ENCODE results near the gene TMEM72.

The TMEM72 gene

DNA sequence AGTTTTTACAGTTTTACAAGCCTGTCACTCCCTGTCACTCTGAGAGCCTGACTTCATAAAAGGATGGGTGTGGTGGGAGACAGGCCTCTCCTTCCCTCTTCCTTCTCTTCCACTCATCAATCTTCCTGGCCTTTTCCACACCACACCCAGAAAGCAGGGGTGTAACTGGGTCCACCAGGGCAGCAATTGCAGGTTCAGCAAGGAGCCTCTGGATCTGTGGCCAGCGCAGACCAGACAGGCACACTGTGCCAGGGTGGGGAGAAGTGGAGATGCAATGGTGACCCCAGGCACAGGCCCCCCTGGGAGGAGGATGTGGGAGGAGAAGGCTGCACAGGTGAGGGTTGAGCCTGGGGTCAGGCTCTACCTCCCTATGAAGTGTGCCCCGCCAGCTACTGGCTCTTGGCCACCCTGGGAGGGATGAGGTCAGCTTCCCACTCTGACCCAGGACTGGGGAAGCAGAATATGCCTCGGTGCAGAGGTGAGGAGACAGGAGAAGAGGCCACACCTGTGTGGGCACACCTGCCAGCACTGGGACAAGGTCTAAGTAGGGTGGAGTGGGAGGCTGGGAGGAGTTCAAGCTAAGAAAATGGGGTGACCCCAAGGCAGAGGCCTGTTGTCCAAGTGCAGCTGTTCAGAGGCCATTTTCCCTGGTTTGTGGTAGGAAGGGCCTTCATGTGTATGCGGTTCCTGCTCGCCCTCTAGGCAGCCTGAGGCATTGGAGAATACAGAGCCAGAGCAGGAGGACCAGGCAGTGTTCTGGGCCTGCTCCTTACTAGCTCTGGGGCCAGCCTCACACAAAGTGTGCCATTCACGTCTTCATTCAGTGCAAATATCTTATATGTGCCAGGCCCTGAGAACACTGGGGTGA is 20.2 kb upstream of the TMEM72 start:
- DNase-seq: no peak

GRCh38 chr10:44891721-44892120 is 19.4 kb upstream of the TMEM72 start:
- no peak for DNase-seq

- DNase-seq: no peak
Measured at GRCh38 chr10:44893604-44894468, 17.3 kb upstream of the TMEM72 start.

DNA sequence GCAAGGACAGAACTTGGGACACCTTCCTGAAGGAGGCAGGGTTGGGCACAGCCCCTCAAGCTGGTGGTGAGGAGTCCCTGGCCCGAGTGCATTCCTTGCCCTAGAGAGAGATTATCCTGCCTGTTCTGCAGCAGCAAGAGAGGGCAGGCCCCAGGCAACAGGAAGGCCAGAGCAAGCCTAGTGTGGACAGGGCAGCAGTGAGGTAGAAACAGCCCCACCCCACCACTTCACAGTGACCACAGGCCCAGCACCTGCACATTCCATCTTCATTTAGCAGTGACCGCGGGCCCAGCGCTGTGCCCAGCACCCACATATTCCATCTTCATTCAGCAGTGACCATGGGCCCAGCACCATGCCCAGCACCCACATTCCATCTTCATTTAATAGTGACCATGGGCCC is 16.4 kb upstream of the TMEM72 start:
- DNase-seq: no peak

GRCh38 chr10:44895280-44895679 is 15.9 kb upstream of the TMEM72 start:
- DNase-seq: no peak

GRCh38 chr10:44897049-44897448 is 14.1 kb upstream of the TMEM72 start:
- no peak for DNase-seq

- no peak for DNase-seq
Measured at GRCh38 chr10:44898665-44899064, 12.5 kb upstream of the TMEM72 start.

DNA sequence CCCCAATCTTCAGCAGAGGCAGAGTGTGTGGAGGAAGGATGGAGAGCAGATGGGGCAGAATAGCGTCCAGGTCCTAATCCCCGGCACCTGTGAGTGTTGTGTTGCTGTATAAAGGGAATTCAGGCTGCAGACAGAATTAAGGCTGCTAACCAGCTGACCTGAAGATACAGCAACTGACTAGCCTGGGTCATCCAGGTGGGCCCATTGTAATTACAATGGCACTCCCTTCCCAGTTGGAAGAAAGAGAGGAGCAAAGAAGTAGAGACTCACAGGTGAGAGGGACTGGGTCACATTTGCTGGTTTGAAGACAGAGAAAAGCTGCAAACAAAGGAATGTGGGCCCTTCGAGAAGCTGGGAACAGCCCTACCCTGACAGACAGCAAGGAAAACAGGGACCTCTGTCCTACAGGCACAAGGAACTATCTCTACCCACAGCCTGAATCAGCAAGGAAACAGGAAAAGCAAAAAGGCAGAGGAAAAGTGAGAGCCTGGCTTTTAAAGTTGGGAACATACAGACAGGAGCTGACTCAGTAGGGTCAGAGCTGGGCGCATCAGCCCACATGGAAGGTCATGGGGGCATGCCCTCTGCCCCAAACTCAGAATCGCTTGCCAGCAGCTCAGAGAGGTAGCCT is 11.6 kb upstream of the TMEM72 start:
- no peak for DNase-seq

GRCh38 chr10:44902941-44903545 is 8.1 kb upstream of the TMEM72 start:
- no peak for DNase-seq

DNA sequence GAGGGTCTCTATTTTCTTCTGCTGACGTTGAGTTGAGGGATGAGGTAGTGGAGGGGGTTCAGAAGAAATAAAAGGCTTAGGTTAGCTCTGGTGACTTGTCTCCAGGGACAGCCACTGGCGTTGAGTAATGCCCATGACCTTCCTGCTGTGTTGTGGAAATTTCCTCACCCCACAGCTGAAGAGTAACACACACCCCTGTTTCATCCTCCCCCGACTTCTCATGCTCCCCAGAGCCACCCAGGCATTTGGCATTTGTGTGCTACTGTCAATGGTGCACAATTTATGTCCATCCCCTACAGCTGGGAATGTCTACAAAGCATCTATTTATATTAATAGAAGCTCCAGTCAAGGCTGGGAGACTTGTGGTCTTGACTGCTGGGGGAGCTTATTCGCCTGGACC is 4.7 kb upstream of the TMEM72 start:
- no peak for DNase-seq

DNA sequence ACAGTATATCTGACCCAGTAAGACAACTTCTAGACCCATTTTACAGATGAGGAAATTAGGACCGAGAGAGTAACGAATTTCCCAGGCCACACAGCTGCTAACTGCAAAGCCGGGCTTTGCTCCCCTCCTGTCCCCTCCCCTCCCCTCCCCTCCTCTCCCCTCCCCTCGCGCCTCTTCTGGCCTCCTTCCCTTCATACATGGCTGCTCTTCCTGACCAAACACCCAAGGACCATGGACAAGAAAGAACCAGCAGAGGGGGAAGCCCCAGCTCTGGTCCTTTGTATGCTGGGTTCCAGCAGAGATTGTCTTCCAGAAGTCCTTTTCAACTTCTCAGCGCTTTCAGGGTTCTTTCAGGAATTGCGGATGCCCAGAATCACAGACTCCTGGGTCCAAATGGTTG is 3.6 kb upstream of the TMEM72 start:
- no peak for DNase-seq

GRCh38 chr10:44908066-44908749 is 2.9 kb upstream of the TMEM72 start:
- no peak for DNase-seq

DNA sequence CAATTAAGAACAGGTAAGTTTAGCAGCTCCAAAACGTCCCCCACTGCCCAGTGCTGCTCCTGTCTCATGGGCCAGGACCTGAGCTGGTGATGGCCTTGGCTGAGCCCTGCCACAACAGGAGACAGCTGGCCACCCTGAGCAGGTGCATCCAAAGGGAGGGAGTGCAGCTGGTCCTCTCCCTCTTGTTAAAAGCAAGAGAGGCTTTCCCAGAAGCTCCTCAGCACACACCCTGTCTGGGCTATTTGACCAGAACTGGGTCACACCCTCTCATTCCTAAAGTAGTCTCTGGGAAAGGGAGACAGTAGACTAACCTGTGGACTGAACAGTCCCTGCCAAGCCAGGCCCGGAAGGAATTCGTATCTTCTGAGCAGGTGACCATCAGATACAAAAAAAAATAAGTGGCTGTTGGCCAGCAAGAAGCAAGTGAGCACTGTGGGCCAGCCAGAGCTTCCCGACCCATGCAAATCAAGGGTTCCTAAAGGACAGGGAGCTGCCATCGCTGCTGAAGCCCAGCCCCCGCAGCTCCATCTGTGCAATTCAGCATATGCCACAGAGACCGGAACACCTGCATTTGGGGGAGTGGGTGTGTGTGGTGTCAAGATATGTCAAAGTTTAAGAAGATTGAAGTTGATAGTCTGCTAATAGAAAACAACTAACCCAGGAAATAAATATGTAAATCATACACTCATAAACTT is 2.1 kb upstream of the TMEM72 start:
- DNase-seq: no peak

GRCh38 chr10:44909910-44910309 is 1.2 kb upstream of the TMEM72 start:
- DNase-seq: no peak

- DNase-seq: no peak
Measured at GRCh38 chr10:44910602-44911001, 535 bp upstream of the TMEM72 start.

- DNase-seq: no peak
Measured at GRCh38 chr10:44911951-44912350, 814 bp downstream of the TMEM72 start.

GRCh38 chr10:44913350-44914081 is 2.4 kb downstream of the TMEM72 start:
- no peak for DNase-seq

DNA sequence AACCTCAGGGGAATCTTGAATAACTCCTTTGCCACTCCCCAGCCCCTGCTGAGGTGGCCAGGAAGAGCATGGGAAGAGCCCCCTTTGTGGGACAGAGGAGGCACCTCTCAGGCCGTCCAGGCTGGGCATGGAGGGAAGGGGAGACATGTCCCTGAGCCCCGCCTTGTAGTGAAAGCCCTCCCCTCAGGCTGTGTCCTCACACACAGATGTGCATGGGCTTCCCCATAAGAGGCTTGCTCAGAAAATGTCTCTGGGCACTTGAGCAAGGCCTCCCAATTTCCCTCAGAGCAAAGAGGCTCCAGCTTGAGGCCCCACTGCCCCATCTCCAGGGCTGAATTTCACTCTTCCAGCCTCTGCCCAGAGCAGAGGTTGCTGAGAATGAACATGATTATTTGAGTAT is 3.8 kb downstream of the TMEM72 start:
- DNase-seq: no peak

- no peak for DNase-seq
Measured at GRCh38 chr10:44916429-44916828, 5.3 kb downstream of the TMEM72 start.

GRCh38 chr10:44917848-44918247 is 6.7 kb downstream of the TMEM72 start:
- no peak for DNase-seq

DNA sequence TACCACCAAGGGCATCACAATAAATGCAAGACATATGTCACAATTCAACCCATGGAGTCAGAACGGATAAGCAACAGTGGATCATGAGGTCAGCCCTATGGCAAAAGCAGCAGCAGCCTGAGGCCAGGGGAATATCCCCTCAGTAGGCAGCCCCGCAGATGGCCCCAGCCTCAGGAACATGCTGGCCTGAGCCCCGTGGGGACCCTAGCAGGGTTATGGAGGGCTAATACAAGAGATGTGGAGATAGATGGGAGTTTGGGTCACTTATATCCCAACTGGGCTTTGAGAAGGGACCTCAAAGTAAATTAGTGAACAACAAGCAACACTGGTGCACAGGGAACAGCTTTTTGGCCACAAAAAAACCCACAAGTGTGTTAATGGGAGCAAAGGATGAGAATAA is 9.1 kb downstream of the TMEM72 start:
- no peak for DNase-seq
